ENCODE data around the gene AK5.

AK5 gene

GRCh38 chr1:77552626-77553025 is 270.8 kb downstream of the AK5 start:
- no peak for DNase-seq

- DNase-seq, result no peak
These were observed 271.9 kb downstream of the AK5 start for GRCh38 chr1:77553568-77554291.

DNA sequence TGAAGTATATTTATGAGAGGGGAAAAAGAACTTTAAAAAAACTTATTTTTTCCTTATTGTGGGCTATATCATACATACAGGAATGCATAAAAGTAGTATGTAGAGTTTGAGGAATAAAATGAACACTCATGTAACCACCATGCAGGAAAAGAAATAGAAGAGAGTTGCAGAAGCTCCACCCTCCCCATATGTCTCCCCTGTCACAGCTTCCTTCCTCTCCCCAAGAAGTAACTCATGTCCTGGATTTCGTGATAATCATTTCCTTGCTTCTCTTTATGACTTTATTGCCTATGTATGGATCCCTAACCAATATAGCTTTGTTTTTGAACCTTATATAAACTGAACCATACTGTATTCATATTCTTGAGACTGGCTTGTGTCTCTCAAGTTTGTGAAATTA is 274.2 kb downstream of the AK5 start:
- no peak for DNase-seq

GRCh38 chr1:77557053-77557452 is 275.2 kb downstream of the AK5 start:
- DNase-seq, result no peak

- no peak for DNase-seq
These were observed 276.9 kb downstream of the AK5 start for GRCh38 chr1:77558591-77559164.

DNA sequence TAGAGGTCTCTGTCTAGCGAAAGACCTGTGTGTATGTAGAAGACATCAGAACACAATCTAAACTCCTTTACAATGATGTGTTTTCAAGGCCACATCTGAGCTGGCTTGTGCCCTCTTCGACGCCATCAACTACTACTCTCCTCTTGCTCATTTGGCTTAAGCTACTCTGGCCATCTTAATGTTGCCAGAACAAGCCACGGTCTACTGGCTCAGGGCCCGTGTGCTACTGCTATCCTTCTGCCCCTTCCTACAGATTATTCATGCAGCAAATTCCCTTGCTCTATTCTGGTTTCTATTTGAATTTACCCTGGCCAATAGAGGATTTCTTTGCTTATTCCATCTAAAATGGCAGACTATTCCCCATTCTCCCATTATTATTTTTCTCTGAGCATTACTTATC is 278.9 kb downstream of the AK5 start:
- DNase-seq, result no peak

- DNase-seq, result no peak
These were observed 280.9 kb downstream of the AK5 start for GRCh38 chr1:77562596-77563150.

DNA sequence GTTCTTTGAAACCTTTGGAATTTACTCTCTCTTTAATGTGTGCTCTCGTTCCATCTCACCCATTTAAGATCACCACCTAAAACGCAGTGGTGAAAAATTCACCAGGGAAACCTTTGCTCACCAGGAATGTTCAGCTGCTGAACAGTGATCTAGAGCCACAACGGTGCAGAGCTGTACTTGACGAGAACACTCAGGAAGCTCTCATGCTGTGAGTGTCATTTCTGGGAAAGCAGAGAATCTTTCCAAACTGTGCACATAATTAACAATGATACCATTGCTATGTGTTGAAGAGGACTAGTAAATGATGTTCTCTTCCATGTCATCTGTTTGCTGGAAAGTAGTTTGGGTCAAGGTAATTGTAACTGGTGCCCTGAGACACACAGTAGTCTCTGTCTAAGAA is 283.5 kb downstream of the AK5 start:
- no peak for DNase-seq

DNA sequence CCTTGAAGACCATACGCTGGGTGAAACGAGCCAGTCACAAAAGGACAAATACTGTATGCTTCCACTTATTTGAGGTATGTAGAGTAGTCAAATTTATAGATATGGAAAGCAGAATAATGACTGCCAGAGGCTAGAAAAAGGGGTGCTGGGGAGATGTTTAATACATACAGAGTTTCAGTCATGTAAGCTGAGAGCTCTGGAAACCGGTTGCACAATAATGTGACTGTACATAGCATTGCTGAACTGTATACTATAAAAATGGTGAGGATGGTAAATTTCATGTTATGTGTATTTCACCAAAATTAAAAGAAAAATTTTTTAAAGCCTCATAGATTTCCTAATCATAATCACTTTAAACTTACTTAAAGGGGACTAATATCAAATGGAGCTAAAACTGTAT is 289.8 kb downstream of the AK5 start:
- no peak for DNase-seq

DNA sequence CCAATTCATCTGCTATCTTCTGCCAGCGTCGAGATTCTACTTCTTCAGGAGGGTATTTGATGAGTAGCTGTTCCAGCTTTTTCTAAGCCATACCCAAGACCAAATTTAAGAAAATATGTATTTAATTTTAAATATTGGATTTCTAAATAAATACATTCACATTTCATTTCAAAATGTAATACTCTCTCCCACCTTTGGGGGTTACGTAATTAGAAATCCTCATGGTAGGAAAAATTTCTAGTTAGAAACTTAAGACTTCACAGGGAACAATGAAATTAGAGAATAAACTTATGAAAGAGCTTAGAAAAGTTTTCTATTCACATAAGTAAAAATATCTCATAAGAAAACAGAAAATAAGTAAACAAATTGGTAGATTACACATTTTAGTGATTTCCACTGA is 297.7 kb downstream of the AK5 start:
- no peak for DNase-seq

- no peak for DNase-seq
These were observed 301.1 kb downstream of the AK5 start for GRCh38 chr1:77582905-77583304.

DNA sequence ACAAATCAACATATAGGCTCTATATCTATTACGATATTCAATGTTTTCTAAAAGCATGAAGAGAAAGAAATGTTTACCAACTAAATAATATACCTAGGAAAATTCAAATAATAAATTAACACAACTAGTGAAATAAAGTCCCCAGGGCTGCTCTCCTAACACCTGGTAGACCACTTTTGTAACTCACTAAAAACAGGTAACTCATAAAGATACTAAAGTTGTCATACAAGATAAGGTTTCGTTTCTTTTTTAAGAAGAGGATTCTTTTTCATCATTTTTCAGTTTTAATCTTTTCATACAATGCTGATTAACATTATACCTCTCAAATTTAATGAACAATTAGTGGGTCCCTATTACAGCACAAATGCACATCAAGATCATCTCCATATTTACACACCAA is 301.7 kb downstream of the AK5 start:
- DNase-seq, result no peak

DNA sequence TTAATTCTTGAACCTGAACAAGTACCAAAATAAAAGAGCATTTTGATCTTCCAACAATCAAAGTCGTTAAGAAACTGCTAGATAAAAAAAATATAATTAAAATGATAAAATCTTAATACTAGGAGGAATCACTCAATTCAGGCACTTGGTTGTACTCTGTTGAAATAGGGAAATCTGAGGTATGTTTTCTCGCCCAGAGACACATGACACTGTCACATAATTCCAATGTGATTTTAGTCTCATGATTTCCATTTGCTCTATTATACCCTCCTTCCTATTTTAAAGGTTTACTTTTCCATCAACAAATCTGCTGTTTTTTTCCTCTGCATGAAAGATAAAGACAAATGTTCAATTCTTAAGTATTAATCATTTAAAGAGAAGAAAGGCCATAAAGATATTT is 303.1 kb downstream of the AK5 start:
- no peak for DNase-seq

GRCh38 chr1:77585610-77586314 is 303.9 kb downstream of the AK5 start:
- no peak for DNase-seq

GRCh38 chr1:77589231-77589630 is 307.4 kb downstream of the AK5 start:
- DNase-seq, result no peak

GRCh38 chr1:77590651-77591050 is 308.8 kb downstream of the AK5 start:
- no peak for DNase-seq

- no peak for DNase-seq
These were observed 311.1 kb downstream of the AK5 start for GRCh38 chr1:77592906-77593305.

- peak; percentile 56 for DNase-seq
These were observed 312.7 kb downstream of the AK5 start for GRCh38 chr1:77594366-77595112.

DNA sequence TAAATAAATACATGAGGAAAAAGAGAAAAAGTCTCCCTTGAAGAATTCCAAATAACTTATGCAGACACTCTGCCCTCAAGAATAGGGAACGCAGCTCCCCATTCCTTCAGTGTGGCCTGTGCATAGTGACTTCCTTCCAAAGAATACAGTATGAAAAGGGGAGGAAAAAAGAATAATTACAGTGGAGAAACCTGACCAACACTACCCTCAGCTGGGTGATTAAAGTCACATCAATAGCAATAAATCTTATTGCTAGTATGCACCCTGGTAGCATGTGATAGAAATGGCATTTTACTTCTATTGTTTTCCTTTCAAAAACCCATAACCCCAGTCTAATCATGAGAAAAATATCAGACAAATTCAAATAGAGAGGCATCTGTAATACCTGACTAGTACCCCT is 315.5 kb downstream of the AK5 start:
- no peak for DNase-seq

- DNase-seq, result peak; percentile 38
These were observed 323.6 kb downstream of the AK5 start for GRCh38 chr1:77605246-77606026.

GRCh38 chr1:77608893-77609292 is 327.1 kb downstream of the AK5 start:
- no peak for DNase-seq

Data from NCI-H1105 treated with DMSO at 0.1 percent for 48 hours (cell line).